ENCODE data around the gene MT1B. TPM values are rescaled to one million over a fixed set of nuclear protein-coding genes. Genes with fewer than 3 reads are reported as not detected.

Gene MT1B
- total and polyA plus RNA-seq, 2 of the 4 experiments (the other 2 are of a cell fraction): not detected

DNA sequence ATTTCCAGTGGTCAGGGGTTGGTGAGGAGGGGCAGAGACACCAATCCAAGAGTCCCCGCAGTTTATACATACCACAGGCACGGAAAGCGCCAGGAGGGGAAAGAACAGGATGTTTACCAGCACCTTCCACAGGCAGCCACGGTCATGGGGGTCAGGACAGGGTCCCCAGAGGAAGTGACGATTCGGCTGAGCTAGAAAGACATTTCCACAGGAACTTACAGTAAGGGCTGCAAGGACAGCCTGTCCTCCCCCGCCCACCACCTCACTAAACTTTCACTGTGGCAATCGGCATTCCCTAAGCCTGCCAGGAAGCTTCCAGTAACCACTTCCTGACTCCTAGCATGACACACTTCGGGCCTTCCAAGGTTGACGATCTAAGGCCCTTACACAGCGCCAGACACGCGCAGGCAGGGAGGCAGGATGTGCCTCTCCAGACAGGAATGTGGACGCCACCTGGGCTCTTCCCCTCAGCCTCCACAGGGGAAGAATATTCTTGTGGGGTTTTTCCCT, 44.5 kb upstream of the MT1B start:
- peak; percentile 32 for ATAC-seq (ENCODE audit: low read depth)
- Histone ChIP-seq H3K56ac (ENCODE audit: extremely low read depth, insufficient read depth, low read length) (peak overlapping the region; percentile 92), H2AFZ (replicated peaks; ENCODE audit: low read length, poor library complexity) (peak overlapping the region; percentile 87), H3K9ac (ENCODE audit: low read depth, low read length) (peak overlapping the region; percentile 83), H2BK20ac (ENCODE audit: low read depth, low read length) (peak overlapping the region; percentile 96), H3K27me3 (ENCODE audit: control insufficient read depth, insufficient read depth, low read length) (no peaks in the 10 kb centered on the region), H2AK5ac (ENCODE audit: low read depth, low read length) (peak overlapping the region; percentile 97), H3K9me3 (ENCODE audit: control insufficient read depth, insufficient read depth, low read length) (no peaks in the 10 kb centered on the region), H4K20me1 (ENCODE audit: insufficient read depth, low read length) (peaks cover 11% of the 10 kb centered on the region), H2AK9ac (replicated peaks; ENCODE audit: low read depth, low read length, poor library complexity) (peak overlapping the region; percentile 95), H3K4me3 (ENCODE audit: insufficient read depth, low read depth, low read length) (peak overlapping the region; percentile 4; the same call in 1 of the 2 replicates), H3K9me1 (ENCODE audit: insufficient read depth, low read length) (peaks cover 22% of the 10 kb centered on the region), H3K23ac (ENCODE audit: low read depth, low read length) (peak overlapping the region; percentile 99; the same call in 1 of the 2 replicates), H3K4ac (ENCODE audit: low read depth, low read length) (peak overlapping the region; percentile 99), H2BK5ac (ENCODE audit: low read depth, low read length, poor library complexity, severe bottlenecking) (peak overlapping the region; percentile 95), H4K91ac (ENCODE audit: insufficient read depth, low read depth, low read length) (peak overlapping the region; percentile 98), H4K8ac (ENCODE audit: low read depth in 2 of 2, low read length in 2 of 2) (peak overlapping the region; percentile 96 to 98), H3K4me2 (ENCODE audit: low read depth, low read length) (peak overlapping the region; percentile 64), H3K27ac (ENCODE audit: insufficient read depth, low read length) (peak overlapping the region; percentile 99), H2BK15ac (ENCODE audit: low read depth, low read length) (peak overlapping the region; percentile 97; the same call in 2 of the 3 replicates), H3K4me1 (ENCODE audit: control insufficient read depth, insufficient read depth, low read length) (peaks cover 30% of the 10 kb centered on the region), H4K5ac (ENCODE audit: low read depth, low read length) (peak overlapping the region; percentile 97), H3K79me1 (ENCODE audit: low read depth in 1 of 2, low read length in 2 of 2) (peaks cover 0 to 36% of the 10 kb centered on the region in 2 experiments; a peak in 2 of 4 replicates), H3K36me3 (ENCODE audit: control insufficient read depth, insufficient read depth, low read length) (no peaks in the 10 kb centered on the region), H3K14ac (replicated peaks; ENCODE audit: low read depth, low read length) (peak overlapping the region; percentile 99), H3K18ac (ENCODE audit: low read depth, low read length) (peak overlapping the region; percentile 28), H2BK120ac (ENCODE audit: low read depth, low read length) (peak overlapping the region; percentile 97)
- dilution Hi-C loops (cut with HindIII; ENCODE audit: low sequenced_read_pairs, unreplicated experiment) (no loop called here), in situ Hi-C loops (cut with MboI; ENCODE audit: low sequenced_read_pairs) (no loop called here), intact Hi-C loops (cut with micrococcal nuclease) (loop anchor here (5.0 to 10.0 kb wide), 3 partner anchors 75 to 252 kb away; partner anchors contain the start of gene MT1X)
- BruUV-seq (replicated peaks): no TSS peak
- POLR2A ChIA-PET (ENCODE audit: unreplicated experiment): interaction anchor here (2.5 kb wide), 1 partner anchor 19 kb away, joined by 37 read pairs; the partner anchor contains the start of gene MT1E
- peak; percentile 100 for DNase-seq
- WGBS, 2 experiments (ENCODE audit: extremely low coverage in 2 of 2, insufficient read length in 1 of 2): 0% methylated on average over 2 of the region's 14 CpGs; no CpG with 5 or more reads in 1 of the 2 experiments
- CTCF ChIA-PET: no interaction called here
- TF ChIP-seq, protein P1, sequence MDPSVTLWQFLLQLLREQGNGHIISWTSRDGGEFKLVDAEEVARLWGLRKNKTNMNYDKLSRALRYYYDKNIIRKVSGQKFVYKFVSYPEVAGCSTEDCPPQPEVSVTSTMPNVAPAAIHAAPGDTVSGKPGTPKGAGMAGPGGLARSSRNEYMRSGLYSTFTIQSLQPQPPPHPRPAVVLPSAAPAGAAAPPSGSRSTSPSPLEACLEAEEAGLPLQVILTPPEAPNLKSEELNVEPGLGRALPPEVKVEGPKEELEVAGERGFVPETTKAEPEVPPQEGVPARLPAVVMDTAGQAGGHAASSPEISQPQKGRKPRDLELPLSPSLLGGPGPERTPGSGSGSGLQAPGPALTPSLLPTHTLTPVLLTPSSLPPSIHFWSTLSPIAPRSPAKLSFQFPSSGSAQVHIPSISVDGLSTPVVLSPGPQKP (IDR thresholded peaks at IDR 0.05; ENCODE audit: borderline replicate concordance, low read depth, low read length): no peak
- peak; percentile 55; the same call in 1 of the 2 replicates for TF ChIP-seq CHD1 (IDR thresholded peaks at IDR 0.05; ENCODE audit: low read depth, low read length)
- peak; percentile 72 for TF ChIP-seq BHLHE40 (IDR thresholded peaks at IDR 0.05; ENCODE audit: low read depth, low read length)
- peak; percentile 53; the same call in 1 of the 2 replicates for TF ChIP-seq MAZ (IDR thresholded peaks at IDR 0.05; ENCODE audit: borderline replicate concordance, low read depth, low read length)
- peak; percentile 21; the same call in 1 of the 2 replicates for TF ChIP-seq MAFK (IDR thresholded peaks at IDR 0.05; ENCODE audit: low read depth, low read length)
- TF ChIP-seq MXI1 (IDR thresholded peaks at IDR 0.05; ENCODE audit: borderline replicate concordance, low read depth, low read length): no peak
- TF ChIP-seq RFX5 (IDR thresholded peaks at IDR 0.05; ENCODE audit: low read depth, low read length): no peak
- peak; percentile 75 for TF ChIP-seq POLR2A (IDR thresholded peaks at IDR 0.05; ENCODE audit: low read depth, low read length)
- TF ChIP-seq FOS (IDR thresholded peaks at IDR 0.05; ENCODE audit: low read depth, low read length): peak; percentile 82
- TF ChIP-seq, protein P2, sequence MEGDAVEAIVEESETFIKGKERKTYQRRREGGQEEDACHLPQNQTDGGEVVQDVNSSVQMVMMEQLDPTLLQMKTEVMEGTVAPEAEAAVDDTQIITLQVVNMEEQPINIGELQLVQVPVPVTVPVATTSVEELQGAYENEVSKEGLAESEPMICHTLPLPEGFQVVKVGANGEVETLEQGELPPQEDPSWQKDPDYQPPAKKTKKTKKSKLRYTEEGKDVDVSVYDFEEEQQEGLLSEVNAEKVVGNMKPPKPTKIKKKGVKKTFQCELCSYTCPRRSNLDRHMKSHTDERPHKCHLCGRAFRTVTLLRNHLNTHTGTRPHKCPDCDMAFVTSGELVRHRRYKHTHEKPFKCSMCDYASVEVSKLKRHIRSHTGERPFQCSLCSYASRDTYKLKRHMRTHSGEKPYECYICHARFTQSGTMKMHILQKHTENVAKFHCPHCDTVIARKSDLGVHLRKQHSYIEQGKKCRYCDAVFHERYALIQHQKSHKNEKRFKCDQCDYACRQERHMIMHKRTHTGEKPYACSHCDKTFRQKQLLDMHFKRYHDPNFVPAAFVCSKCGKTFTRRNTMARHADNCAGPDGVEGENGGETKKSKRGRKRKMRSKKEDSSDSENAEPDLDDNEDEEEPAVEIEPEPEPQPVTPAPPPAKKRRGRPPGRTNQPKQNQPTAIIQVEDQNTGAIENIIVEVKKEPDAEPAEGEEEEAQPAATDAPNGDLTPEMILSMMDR (conservative IDR thresholded peaks at IDR 0.05; ENCODE audit: low read depth, low read length): no peak
- TF ChIP-seq RAD21 (IDR thresholded peaks at IDR 0.05; ENCODE audit: low read length): no peak
- peak; percentile 26; the same call in 1 of the 2 replicates for TF ChIP-seq NFE2L2 (IDR thresholded peaks at IDR 0.05; ENCODE audit: low read depth, low read length)
- TF ChIP-seq SMC3 (IDR thresholded peaks at IDR 0.05; ENCODE audit: low read depth, low read length): no peak
- no peak for TF ChIP-seq RCOR1 (IDR thresholded peaks at IDR 0.05; ENCODE audit: insufficient replicate concordance, low read length)
- TF ChIP-seq, protein P3, sequence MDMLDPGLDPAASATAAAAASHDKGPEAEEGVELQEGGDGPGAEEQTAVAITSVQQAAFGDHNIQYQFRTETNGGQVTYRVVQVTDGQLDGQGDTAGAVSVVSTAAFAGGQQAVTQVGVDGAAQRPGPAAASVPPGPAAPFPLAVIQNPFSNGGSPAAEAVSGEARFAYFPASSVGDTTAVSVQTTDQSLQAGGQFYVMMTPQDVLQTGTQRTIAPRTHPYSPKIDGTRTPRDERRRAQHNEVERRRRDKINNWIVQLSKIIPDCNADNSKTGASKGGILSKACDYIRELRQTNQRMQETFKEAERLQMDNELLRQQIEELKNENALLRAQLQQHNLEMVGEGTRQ (IDR thresholded peaks at IDR 0.05; ENCODE audit: low read depth, low read length): peak; percentile 19; the same call in 1 of the 2 replicates

Measured in IMR-90 (cell line).